ENCODE measurements around the gene GLYR1.

Gene GLYR1

GRCh38 chr16:4876646-4877379 lies 29.7 kb upstream of the GLYR1 start:
- no peak for TF ChIP-seq CTCF (IDR thresholded peaks at IDR 0.05; ENCODE audit: low read depth, low read length)
- DNase-seq (ENCODE audit: extremely low read depth, low read depth), result no peak

- DNase-seq (ENCODE audit: extremely low read depth, low read depth), result no peak
- no peak for TF ChIP-seq CTCF (IDR thresholded peaks at IDR 0.05; ENCODE audit: low read depth, low read length)
Measured at GRCh38 chr16:4874666-4875065, 27.6 kb upstream of the GLYR1 start.

GRCh38 chr16:4873091-4873490 lies 26.0 kb upstream of the GLYR1 start:
- no peak for TF ChIP-seq CTCF (IDR thresholded peaks at IDR 0.05; ENCODE audit: low read depth, low read length)
- DNase-seq (ENCODE audit: extremely low read depth, low read depth), result no peak

- TF ChIP-seq CTCF (IDR thresholded peaks at IDR 0.05; ENCODE audit: low read depth, low read length), result no peak
Measured at GRCh38 chr16:4871071-4871470, 24.0 kb upstream of the GLYR1 start.

GRCh38 chr16:4870138-4870671 lies 23.1 kb upstream of the GLYR1 start:
- no peak for DNase-seq (ENCODE audit: extremely low read depth, low read depth)
- TF ChIP-seq CTCF (IDR thresholded peaks at IDR 0.05; ENCODE audit: low read depth, low read length), result no peak

More at GRCh38 chr16:4871071-4871470, 24.0 kb upstream of the GLYR1 start:
- DNase-seq (ENCODE audit: extremely low read depth, low read depth), result no peak

GRCh38 chr16:4869147-4869805 lies 22.2 kb upstream of the GLYR1 start:
- no peak for TF ChIP-seq CTCF (IDR thresholded peaks at IDR 0.05; ENCODE audit: low read depth, low read length)

GRCh38 chr16:4868535-4868934 lies 21.4 kb upstream of the GLYR1 start:
- TF ChIP-seq CTCF (IDR thresholded peaks at IDR 0.05; ENCODE audit: low read depth, low read length), result no peak
- no peak for DNase-seq (ENCODE audit: extremely low read depth, low read depth)

More at GRCh38 chr16:4869147-4869805, 22.2 kb upstream of the GLYR1 start:
- DNase-seq (ENCODE audit: extremely low read depth, low read depth), result no peak

Measured in AG09319 (cell line).